ENCODE results near the gene LMOD3.

LMOD3 gene

GRCh38 chr3:69121513-69121912, 882 bp downstream of the LMOD3 start:
- DNase-seq, result no peak

DNA sequence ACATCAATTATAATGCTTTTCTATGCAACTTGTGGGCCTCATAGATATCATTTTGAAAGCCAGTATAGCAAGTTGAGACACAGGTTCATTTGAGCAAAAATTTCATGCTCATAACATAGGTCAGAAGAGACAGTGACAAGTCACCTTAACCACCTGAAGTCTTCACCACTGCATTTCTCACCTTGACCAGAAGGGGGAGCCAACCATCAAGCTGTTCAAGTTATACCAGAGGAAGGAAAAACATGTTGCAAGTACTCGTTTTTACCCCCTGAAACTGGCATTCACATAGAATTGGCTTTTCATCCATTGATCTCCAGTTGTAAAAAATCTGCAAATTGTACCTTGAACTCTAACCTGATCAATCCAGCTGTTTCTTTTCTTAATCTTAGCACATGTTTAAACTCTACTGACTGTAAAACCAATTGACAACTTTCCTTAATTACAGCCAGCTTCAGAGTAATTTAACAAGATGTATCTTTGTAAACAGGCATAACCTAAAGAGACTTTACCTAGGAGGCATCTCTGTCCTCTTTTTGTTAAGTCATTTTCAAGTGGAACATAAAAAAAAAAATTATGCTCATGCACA, 1.4 kb downstream of the LMOD3 start:
- no peak for DNase-seq

GRCh38 chr3:69119681-69120080, 2.7 kb downstream of the LMOD3 start:
- no peak for DNase-seq

GRCh38 chr3:69119138-69119537, 3.3 kb downstream of the LMOD3 start:
- no peak for DNase-seq

GRCh38 chr3:69118555-69118954, 3.8 kb downstream of the LMOD3 start:
- no peak for DNase-seq

GRCh38 chr3:69116897-69117296, 5.5 kb downstream of the LMOD3 start:
- no peak for DNase-seq

DNA sequence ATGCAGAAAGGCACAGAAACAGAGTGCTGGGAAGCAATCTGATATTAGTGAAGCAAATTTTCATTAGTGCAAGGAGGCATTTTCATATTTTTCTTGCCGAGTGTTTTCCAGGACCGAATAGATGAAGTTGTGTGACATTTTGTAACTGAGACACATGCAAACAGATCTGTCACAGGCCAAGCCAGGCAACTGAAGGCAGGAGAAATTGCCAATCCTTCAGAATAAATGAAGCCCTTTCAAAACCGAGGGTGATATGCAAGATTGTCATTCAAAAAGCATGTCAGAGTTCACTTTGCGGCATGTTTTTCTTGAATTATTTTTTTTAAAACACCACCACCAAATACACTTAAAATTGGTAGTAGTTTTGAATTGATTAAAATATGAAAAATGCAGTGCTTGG, 6.2 kb downstream of the LMOD3 start:
- DNase-seq, result no peak

GRCh38 chr3:69115731-69116130, 6.7 kb downstream of the LMOD3 start:
- DNase-seq, result no peak

- no peak for DNase-seq
Observed at GRCh38 chr3:69113536-69113935, 8.9 kb downstream of the LMOD3 start.

DNA sequence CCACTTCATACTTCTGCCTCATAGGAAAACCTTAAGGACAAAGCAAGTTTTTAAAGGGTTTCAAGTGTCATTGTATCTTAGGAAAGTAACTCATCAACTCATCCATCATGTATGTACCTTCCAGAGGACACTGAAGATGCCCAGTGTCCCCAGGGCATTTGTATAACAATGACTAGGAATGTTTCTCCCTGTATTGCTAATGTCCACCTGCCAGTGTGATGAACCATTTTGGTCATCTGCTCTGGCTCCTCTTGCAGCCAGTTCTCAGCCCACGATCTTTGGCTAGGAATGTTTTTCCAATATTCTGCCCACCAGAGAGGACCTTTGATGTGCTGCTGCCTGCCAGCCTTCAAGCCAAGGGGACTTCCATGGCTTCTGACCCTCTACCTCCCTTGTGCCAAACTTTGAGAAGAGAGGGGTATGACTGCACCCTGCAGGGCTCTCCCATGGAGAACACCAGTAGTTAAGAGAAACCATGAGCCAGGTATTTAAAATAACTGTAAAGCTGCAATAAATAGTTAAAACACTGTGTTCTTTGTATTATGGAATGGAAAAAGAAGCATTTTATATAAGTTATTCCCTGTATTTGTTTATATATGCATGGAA, 11.4 kb downstream of the LMOD3 start:
- DNase-seq, result no peak

- no peak for DNase-seq
Observed at GRCh38 chr3:69108811-69109210, 13.6 kb downstream of the LMOD3 start.

DNA sequence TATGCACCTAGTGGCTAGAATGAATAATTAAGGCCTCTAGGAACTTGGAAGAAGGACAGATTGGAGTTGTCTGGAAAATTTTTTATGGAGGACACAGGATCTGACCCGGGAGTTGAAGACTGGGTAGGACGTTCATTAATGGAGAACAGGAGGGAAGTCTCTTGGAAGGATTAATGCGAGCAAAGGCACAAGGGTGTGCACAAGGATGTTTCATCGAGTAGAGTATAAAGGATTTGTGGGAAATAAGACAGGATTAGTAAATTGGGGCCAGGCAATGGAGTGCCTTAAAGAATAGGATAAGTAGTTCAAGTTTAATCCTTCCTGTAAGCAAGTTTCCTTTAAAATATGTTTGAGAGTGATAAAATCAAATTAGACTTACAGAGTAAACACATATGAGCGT, 14.6 kb downstream of the LMOD3 start:
- DNase-seq, result no peak

DNA sequence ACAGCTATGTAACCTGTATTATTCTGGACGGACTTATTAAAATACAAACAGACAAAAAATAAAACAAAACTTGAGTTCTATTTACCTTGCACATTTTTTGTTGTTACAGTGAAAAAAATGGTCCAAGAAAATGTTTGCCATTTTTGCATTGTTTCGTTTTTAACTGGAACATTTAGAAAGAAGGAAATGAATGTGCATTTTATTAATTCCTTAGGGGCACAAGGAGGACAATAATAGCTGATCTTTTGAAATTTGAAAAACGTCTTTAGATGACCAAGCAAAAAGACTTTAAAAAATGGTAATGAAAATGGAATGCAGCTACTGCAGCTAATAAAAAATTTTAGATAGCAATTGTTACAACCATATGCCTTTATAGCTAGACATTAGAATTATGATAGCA, 17.1 kb downstream of the LMOD3 start:
- no peak for DNase-seq

DNA sequence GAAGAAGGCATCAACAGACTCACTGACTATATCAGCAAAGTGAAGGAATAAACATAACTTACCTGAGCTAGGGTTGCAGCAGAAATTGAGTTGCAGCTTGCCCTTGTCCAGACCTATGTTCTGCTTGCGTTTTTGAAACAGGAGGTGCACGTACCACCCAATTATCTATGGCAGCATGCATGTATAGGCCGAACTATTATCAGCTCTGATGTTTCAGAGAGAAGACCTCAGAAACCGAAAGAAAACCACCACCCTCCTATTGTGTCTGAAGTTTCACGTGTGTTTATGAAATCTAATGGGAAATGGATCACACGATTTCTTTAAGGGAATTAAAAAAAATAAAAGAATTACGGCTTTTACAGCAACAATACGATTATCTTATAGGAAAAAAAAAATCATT, 17.8 kb downstream of the LMOD3 start:
- no peak for DNase-seq

GRCh38 chr3:69103123-69103522, 19.3 kb downstream of the LMOD3 start:
- no peak for DNase-seq

DNA sequence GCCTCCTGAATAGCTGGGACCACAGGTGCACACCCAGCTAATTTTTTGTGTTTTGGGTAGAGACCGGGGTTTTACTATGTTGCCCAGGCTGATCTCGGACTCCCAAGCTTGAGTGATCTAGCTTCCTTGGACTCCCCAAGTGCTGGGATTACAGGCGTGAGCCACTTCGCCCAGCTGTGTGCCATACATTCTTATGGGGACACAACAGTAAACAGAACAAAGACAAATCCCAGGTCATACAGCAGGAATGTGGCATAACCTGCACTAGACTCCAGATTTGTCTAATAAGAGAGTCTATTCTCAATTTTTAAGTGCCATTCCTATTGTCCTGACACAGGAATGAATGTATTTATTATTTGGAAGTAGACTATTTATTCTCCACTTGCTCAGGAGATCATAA, 20.0 kb downstream of the LMOD3 start:
- no peak for DNase-seq

DNA sequence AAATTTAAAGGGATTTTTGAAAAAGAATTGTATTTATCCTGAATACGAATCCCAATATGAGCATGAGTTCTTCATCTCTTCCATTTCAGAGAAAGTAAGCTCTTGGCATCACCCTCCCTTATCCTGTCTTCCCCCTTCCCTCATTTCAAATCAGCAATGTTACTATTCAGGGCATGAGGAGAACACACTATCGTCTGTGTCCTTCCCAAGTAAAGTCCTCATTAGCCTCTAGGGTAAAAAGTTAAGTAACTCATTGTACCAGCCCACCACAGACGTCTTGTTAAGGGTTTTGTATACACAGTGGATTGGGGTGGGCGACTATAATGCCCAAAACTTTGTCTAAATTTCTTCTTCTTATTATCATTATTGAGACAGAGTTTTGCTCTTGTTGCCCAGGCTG, 22.8 kb downstream of the LMOD3 start:
- DNase-seq, result no peak

- no peak for DNase-seq
Observed at GRCh38 chr3:69097407-69098086, 24.8 kb downstream of the LMOD3 start.

- DNase-seq, result no peak
Observed at GRCh38 chr3:69096299-69096698, 26.1 kb downstream of the LMOD3 start.

- no peak for DNase-seq
Observed at GRCh38 chr3:69095636-69096035, 26.8 kb downstream of the LMOD3 start.

DNA sequence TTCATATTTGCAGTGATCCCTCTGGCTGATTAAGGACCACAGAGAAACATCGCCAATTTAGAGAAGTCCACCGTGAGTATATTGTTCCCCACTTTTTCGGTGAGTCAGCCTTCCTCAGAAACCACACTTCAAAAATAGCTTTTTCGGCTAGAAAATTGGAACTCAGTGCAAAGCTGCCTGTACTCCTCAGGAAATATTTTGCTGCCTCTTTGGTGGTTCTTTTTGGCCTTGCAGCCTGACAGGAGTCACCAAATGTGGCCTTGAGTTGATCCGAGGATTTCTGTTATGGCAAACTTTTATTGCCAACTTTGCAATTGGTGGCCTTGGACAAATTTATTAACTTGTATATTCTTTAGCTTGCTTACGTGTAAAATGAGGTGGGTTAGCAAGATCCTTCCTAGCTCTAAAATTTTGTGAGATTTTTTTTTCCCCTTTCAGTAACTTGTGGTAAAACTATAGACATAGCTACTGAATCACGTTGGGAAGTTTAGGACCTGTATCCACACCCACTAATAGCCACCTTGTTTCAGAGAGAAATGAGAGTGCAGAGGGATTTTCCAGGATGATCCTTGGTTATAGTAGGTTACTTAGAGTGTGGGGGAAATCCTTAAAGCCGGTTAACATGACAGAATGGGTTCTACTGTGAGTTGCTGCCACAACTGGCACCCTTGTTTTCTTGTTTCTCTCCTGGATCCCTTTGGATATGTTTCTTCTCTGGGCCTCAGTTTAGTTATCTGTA, 27.8 kb downstream of the LMOD3 start:
- no peak for DNase-seq

GRCh38 chr3:69092030-69092516, 30.3 kb downstream of the LMOD3 start:
- DNase-seq, result no peak

GRCh38 chr3:69091389-69092029, 30.9 kb downstream of the LMOD3 start:
- DNase-seq, result no peak

All from GOT3 (cell line).